ENCODE data around the gene PRKN. TPM values are rescaled to one million over a fixed set of nuclear protein-coding genes. Genes with fewer than 3 reads are reported as not detected.

PRKN gene
- total RNA-seq, 2 donors from 2014 or later, result 7.6 to 7.9 TPM

- no peak for DNase-seq (ENCODE audit: low spot score)
- intact Hi-C loops (cut with DNase I), result loop anchor here in 1 of 2 donors (2.0 kb wide), 1 partner anchor 39 kb away; no protein-coding TSS in a partner anchor
These were observed 1015.6 kb downstream of the PRKN start for GRCh38 chr6:161711938-161712337.

DNA sequence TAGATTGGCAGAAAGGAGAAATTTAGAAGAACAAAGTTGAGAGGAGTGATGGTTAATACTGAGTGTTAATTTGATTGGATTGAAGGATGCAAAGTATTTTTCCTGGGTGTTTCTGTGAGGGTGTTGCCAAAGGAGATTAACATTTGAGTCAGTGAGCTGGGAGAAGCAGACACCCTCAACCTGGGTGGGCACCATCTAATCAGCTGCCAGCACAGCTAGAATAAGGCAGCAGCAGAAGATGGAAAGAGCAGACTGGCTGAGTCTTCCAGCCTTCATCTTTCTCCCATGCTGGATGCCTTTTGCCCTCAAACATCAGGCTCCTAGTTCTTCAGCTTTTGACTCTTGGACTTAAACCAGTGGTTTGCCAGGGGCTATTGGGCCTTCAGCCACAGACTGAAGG lies 1016.1 kb downstream of the PRKN start:
- intact Hi-C loops (cut with DNase I), result no loop called here
- DNase-seq (ENCODE audit: low spot score), result no peak

- intact Hi-C loops (cut with DNase I), result no loop called here
- no peak for DNase-seq (ENCODE audit: low spot score)
These were observed 1016.9 kb downstream of the PRKN start for GRCh38 chr6:161710698-161711097.

DNA sequence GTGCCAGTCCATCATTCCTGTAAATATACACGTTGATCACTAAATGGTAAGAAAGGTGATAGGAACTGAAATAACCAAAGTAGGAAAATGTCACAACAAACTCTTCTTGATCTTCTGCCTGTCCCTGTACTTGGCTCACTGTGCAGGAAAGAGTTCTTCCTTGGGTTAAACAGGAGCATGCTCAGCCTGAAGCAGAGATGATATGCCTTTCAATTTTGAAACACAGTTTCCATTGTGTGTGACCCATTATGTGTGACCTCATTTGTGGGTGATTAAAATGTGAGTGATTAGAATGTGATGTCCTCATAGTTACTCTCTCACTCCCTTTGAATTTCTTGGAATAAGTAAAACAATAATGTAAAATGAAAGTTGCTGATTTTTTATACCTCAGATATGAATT lies 1026.5 kb downstream of the PRKN start:
- intact Hi-C loops (cut with DNase I), result no loop called here
- no peak for DNase-seq (ENCODE audit: low spot score)

DNA sequence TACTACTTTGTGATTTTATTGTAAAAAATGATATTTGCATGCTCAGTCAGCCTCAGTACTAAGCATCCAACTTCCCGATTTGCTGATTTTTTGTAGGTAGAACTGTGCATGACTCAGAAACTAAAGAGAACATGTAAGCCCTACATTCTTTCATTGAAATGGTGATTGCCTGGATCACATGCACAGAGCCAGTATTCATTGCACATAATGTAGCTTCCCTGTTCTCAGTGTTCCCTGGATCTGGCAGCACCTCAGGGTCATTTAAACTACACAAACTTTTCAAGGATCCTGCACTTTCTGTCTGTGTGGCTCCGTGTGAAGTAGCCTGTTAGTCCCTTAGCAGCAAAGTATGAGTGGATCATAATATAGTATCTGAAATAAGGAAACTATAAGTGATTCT lies 1030.8 kb downstream of the PRKN start:
- intact Hi-C loops (cut with DNase I), result loop anchor here in 1 of 2 donors (10.0 kb wide), 1 partner anchor 282 kb away; no protein-coding TSS in a partner anchor
- DNase-seq (ENCODE audit: low spot score), result no peak

DNA sequence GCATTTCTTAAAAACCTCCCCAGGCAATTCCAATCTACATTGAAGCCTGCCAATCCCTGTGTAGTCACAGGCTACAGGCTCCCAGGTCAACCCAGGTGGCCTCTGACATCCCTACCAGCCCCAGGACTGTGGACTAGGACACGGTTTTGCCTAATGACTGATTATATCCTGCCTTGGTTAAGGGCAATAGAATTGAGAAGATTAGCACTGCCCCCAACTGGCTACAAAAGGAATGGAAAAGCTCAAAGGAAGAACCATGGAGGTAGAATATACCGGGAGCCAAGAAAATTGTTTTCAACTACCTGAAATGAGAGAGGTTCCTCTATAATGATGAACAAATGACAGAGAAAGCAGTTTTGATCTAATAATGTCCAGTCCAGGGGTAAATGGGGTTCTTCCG lies 1032.6 kb downstream of the PRKN start:
- DNase-seq (ENCODE audit: low spot score), result no peak
- intact Hi-C loops (cut with DNase I), result loop anchor here in 1 of 2 donors (10.0 kb wide), 1 partner anchor 280 kb away; no protein-coding TSS in a partner anchor

GRCh38 chr6:161686655-161687054 lies 1040.9 kb downstream of the PRKN start:
- intact Hi-C loops (cut with DNase I), result no loop called here
- DNase-seq (ENCODE audit: low spot score), result no peak

DNA sequence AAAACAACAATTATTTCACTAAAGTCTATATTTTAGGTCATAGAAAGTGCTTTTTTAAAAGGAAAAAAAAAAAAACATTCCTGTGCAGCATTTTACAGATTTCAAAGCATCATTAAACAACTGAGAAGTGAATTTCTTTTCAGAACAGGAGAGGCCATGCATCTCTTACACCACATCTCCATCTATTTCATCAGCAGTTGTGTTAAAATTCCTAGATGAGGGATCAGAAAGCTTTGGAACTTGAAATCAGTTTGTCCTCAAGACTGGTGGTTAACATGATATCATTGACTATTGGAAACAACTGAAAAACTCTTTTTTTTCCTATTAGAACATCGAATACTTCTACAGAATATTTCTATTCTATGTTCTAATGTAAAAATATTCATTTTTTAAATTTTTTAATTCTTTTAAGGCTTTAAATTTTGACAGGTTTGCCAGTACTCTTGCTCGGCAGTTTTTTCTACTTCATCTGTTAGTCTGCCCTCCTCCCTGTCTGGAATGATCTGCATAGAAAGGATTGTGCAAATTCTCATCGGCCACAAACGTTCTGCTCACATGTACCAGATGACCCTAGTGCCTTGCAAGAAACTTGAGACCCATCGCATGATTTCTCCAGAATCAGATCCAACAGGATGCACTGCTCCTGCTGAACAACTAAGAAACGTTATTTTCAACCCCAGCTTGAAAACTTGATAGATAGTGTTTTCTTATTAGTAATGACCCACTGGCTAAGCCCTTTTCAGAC lies 1042.7 kb downstream of the PRKN start:
- no peak for DNase-seq (ENCODE audit: low spot score)
- intact Hi-C loops (cut with DNase I), result no loop called here

DNA sequence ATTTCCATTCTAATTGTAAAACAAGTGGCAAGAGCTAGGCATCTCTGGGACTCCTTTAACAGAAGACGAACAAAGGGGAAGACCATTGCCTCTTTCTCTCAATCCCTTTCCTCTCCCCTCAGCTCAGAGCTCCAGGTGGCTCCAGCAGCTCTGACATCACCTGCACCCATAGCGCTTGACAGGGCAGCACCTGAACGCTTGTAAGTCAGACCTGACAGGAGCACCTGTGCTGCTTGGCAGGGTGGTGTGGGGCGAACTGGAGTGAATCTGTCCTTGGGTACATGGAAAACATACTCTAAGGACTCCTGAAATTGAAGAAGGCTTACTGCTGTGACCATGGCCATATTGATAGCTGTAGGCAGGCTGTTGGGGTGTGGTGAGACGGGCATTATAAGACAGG lies 1044.2 kb downstream of the PRKN start:
- DNase-seq (ENCODE audit: low spot score), result no peak

GRCh38 chr6:161682982-161683381 lies 1044.6 kb downstream of the PRKN start:
- intact Hi-C loops (cut with DNase I), result no loop called here
- DNase-seq (ENCODE audit: low spot score), result no peak

More for the DNA sequence above, 1044.2 kb downstream of the PRKN start:
- intact Hi-C loops (cut with DNase I), result no loop called here

DNA sequence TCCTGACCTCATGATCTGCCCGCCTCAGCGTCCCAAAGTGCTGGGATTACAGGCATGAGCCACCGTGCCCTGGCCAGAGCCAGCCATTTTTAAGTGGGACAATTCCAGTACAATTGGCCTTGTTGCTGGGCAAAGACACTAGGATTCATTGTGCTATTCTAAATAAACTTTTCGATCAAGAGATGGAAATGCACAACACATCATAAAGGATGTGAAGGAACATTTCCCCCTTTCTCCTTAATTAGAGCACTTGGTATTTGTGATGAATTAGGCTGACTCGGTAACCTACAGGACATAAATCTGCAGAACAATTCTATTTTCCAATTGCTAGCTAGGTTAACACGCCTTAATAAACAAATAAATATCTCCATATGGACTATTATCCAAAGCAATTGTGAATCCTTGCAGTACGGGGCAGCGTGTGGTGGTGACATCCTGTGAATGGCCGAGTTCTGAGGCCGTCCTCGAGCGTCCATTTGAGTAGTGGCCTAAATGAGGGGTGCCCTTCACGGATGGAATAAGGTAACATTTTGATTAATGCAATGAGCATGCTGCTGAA lies 1047.5 kb downstream of the PRKN start:
- intact Hi-C loops (cut with DNase I), result no loop called here
- no peak for DNase-seq (ENCODE audit: low spot score)

GRCh38 chr6:161677188-161677587 lies 1050.4 kb downstream of the PRKN start:
- intact Hi-C loops (cut with DNase I), result no loop called here
- DNase-seq (ENCODE audit: low spot score), result no peak

GRCh38 chr6:161676586-161676985 lies 1051.0 kb downstream of the PRKN start:
- intact Hi-C loops (cut with DNase I), result no loop called here
- DNase-seq (ENCODE audit: low spot score), result no peak

DNA sequence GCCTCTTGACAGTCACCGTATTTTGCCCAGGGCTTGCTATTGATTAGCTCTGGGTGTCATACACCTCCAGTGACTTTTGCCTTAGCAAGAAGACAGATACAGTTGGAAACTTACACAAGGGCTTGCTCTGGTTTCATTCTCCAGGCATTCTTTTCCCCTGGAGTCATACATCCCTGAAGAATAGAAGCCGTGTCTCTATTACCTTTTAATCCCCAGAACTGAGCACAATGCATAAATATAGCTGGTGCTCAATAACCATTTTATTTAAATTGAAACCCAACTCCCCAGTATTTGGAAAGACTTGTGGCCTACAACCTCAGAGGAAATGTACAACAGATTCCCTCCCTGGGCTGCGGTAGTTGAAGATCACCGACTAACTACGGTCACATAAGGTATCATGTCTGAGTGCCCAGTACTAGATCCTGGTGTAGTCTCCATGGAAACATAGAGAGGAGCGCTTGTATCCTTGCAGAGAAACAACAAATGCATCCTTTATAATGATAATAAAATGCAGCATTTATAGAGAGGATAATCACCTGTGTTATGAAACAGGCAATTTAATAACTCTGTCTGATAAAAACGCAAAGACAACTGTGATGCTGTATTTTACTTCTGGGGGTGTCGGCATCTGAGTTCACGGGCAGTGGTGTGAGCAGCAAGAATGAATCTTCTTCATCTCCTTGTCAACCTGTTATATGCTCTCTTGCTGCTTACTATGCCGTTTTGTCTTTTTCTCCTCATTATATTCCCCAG lies 1052.5 kb downstream of the PRKN start:
- no peak for DNase-seq (ENCODE audit: low spot score)
- intact Hi-C loops (cut with DNase I), result no loop called here

DNA sequence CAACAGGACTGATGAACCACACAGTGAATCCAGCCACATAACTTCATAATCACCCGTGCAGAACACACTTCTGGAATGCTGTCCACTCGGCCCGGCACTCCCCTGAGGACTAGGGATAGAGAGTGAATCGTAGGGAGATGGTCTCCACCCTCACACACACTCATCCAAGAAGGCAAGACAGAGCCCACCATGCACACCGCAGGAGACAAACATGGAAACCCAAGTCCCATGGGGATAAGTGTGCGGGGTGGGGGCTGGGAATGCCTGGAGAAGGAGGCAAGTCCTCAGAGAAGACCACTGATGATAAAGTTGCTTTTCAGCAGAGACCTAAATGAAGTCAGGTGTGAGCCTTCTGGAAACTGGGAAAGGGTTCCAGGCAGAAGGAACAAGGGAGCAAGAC lies 1054.5 kb downstream of the PRKN start:
- DNase-seq (ENCODE audit: low spot score), result no peak
- intact Hi-C loops (cut with DNase I), result loop anchor here in 1 of 2 donors (2.0 kb wide), 1 partner anchor 40 kb away; no protein-coding TSS in a partner anchor

DNA sequence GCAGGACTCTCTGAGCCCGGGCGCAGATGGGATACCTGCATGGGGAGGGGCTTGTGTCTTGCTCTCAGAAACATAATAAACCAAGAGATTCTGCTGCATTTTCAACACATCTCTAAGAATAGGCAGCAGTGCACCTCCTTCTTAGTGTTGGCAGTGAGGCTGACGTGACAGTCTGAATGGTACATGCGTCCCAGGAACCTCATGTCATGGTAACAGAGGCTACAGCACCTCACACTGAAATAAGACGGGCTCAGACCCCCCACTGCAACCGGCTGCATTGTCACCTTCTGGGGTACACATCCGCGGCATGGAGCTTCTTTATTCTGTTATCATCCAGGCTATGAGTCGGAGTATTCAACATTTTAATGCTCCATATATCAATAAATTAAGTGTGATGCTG lies 1056.4 kb downstream of the PRKN start:
- intact Hi-C loops (cut with DNase I), result no loop called here
- no peak for DNase-seq (ENCODE audit: low spot score)

DNA sequence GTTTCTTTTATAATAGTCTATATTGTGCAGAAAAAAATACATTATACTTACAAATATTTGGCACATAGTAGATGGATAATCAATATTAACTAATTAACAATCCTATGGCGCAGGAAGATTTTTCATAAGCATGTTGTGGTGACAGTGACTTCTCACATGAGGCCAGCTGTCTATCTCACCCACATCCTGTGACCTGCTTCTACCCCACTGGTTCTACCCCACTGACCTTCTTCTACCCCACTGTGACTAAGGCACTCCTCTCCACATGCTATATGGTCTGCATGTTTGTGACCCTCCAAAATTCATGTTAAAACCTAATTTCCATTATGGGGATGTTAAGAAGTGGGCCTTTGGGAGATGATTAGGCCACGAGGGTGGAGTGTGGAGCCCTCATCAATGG lies 1058.9 kb downstream of the PRKN start:
- intact Hi-C loops (cut with DNase I), result no loop called here
- no peak for DNase-seq (ENCODE audit: low spot score)

DNA sequence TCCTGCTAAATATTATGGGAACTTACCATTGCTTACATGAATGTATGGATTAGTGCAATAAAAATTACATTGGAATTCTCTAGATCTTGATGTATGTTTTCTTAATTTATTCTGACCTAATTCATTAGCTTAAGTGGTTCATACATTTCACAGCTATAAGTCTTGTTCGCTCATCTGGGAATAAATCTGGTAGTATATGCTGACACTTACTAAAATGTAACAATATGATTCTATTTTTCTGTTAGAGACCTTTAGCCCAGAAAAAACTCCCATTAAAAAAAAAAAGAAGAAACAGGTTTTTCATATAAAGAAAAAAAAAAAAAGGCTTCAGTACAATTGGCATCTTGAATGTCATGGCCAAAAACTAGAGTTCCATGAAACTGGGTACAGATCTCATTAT lies 1059.6 kb downstream of the PRKN start:
- intact Hi-C loops (cut with DNase I), result no loop called here
- DNase-seq (ENCODE audit: low spot score), result no peak

DNA sequence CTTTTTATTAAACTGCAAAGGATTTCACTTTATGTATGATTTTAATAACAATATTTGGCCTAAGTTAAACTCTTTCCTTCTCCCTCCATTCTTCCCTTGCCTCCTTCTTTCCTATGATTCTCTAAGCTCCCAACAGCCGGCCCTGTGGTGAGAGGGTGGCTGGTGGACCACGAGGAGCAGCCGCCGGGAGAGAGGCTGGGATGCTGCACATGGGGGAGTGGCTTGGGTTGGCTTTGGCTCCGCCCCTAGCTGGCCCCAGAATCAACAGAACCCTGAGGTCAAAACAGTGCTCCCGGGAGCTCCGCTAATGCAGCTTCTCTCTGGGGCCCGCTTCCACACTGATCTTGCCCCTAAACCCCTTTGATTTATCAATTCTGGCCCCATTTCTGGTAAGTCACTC lies 1063.9 kb downstream of the PRKN start:
- no peak for DNase-seq (ENCODE audit: low spot score)
- intact Hi-C loops (cut with DNase I), result no loop called here
